Left ventricle myocardium inferior (tissue), 1 donor: ENCODE results near the gene TUBB2B. TPM values are rescaled to one million over a fixed set of nuclear protein-coding genes. Genes with fewer than 3 reads are reported as not detected.

Experiments used
- DNase-seq: peaks from one replicate; pipeline ENCODE4 v3.0.0-alpha.2; 2020
- H3K27ac ChIP-seq: fragments of 200-600 bp; replicated peaks from 2 replicates; pipeline ENCODE4 v1.8.0; 2021
- H3K27me3 ChIP-seq: fragments of 200-600 bp; 2 replicates; pipeline ENCODE4 v1.8.0; 2021; ENCODE audit warnings: low read depth
- H3K36me3 ChIP-seq: fragments of 200-600 bp; 2 replicates; pipeline ENCODE4 v1.8.0; 2021
- H3K4me1 ChIP-seq: fragments of 200-600 bp; 2 replicates; pipeline ENCODE4 v1.8.0; 2021
- H3K4me3 ChIP-seq: fragments of 200-600 bp; 2 replicates; pipeline ENCODE4 v1.8.0; 2021; ENCODE audit warnings: mild to moderate bottlenecking, moderate library complexity
- H3K9me3 ChIP-seq: fragments of 200-600 bp; replicated peaks from 2 replicates; pipeline ENCODE4 v1.8.0; 2021
- CTCF ChIP-seq: fragments of 200-600 bp; IDR thresholded peaks from 2 replicates; pipeline ENCODE4 v1.8.0; 2021; ENCODE audit warnings: antibody characterized with exemption, mild to moderate bottlenecking, borderline replicate concordance
- intact Hi-C: fragments of 100-400 bp; cut with micrococcal nuclease; formaldehyde crosslinking; loops from one replicate; pipeline ENCODE4 v1.11.0; 2022
- total RNA-seq: library from RNA; stranded (reverse); fragmentation: NEBNext Ultra II Directional; extraction: Animal tissue kit (Norgen Biotek cat#: 25700); gene quantifications from one replicate; pipeline ENCODE4 v1.2.1, GENCODE V29; 2021
- donor health status: DM: no; HTN: yes; CAD: no; lungs with severe emphysema.

The TUBB2B gene
- total RNA-seq, 1 donor from 2014 or later = 1.4 TPM

DNA sequence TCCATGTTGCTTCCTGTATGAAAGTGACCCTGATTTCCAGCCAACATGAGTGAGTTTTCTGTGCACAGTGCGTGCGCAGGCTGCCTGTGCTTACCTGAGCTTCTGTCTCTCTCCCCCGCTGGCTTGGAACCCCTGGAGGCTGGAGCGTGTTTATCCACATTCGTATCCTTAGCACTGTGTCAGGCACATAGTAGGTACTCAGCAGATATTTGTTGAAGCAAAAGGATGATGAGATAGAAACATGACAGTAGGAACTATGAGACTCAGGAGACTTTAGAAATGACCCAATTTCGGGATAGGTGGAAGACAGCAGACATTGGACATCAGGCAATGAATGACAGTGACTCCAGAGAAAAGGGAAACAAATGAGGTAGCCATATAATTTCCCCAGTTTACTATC is 15.2 kb downstream of the TUBB2B start:
- DNase-seq = no peak
- H3K27ac ChIP-seq = no peak overlapping the region

GRCh38 chr6:3211681-3212080 is 15.8 kb downstream of the TUBB2B start:
- intact Hi-C loops = no loop called here
- no peak for DNase-seq
- Histone ChIP-seq H3K27me3 (peaks cover 47% of the 10 kb centered on the region), H3K36me3 (no peaks in the 10 kb centered on the region), H3K9me3 (no peaks in the 10 kb centered on the region), H3K4me3 (no peak overlapping the region), H3K27ac (no peak overlapping the region), H3K4me1 (no peaks in the 10 kb centered on the region)
- TF ChIP-seq CTCF = no peak

More for the DNA sequence above, 15.2 kb downstream of the TUBB2B start:
- intact Hi-C loops = no loop called here
- no peaks in the 10 kb centered on the region for H3K36me3 ChIP-seq
- H3K27me3 ChIP-seq = peaks cover 47% of the 10 kb centered on the region
- H3K4me3 ChIP-seq = no peak overlapping the region
- no peak for TF ChIP-seq CTCF
- no peaks in the 10 kb centered on the region for H3K9me3 ChIP-seq
- H3K4me1 ChIP-seq = no peaks in the 10 kb centered on the region

DNA sequence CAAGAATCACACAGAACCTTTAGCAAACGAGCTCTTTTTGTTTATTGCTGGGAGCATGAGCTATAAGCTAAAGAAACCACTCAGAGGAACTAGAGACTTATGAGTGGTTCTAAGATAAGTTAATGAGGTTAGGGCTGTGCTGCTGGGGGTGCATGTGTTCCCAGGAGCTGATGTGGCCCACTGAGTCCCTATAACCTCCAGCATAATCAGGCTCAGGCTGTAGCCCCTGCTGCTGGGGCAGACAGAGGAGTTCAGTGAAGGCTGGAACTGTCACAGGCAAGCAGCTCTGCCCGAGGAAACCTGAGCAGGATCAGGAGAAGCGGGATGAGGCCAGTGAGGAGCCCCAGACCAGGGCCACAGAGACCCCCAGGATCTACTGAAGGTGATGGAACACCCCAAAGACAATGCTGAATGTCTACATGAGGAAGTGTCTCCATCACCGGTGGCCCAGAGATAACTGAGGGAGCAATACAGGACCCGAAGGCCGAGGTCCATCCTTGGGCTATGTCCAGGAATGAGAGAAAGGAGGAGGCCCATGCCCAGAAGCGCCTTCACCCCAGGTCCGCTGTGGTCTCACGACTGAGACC is 17.3 kb downstream of the TUBB2B start:
- intact Hi-C loops = no loop called here
- TF ChIP-seq CTCF = no peak
- Histone ChIP-seq H3K36me3 (no peaks in the 10 kb centered on the region), H3K4me1 (no peaks in the 10 kb centered on the region), H3K9me3 (no peaks in the 10 kb centered on the region), H3K4me3 (no peak overlapping the region), H3K27me3 (peaks cover 49% of the 10 kb centered on the region), H3K27ac (no peak overlapping the region)
- DNase-seq = no peak

DNA sequence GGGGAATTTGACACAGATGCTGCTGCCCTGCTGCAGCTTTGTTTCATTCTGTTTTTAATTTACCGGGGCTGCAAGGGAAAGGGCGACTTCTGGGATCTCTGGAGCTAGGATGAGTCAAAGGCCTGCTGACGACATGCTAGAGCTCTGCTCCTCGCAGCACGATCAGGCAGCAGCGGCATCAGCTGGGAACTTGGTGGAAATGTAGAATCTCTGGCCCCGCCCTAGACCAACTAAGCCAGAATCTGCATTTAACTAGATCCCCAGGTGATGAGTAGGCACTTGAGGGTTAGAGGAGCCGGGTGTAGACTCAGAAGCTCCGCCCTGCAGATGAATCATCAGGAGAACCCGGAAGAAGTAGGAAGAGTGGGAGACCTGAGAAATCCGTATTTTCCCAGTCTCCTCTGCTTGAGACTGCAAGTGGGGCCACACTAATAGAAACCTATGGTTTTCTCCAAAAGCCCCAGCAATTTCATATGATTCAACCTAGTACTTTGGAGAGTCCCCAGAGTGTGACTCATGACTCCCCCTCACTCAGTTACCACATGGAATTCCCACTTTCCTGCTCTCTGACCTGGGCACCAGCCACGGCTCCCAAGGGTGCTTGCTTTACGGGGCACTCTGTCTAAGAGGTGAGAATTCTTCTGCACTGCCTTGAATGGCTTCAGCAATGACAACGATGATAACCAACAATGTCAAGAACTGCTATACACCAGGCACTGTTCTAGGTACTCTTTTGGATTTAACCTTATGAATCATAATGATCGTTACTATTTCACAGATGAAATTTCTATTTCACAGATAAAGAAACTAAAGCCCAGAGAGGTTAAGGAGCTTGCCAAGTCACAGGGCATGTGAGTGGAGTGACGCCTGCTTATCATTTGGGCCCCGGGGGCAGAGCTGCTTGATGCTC is 18.1 kb downstream of the TUBB2B start:
- intact Hi-C loops = no loop called here
- Histone ChIP-seq H3K27me3 (peaks cover 45% of the 10 kb centered on the region), H3K27ac (no peak overlapping the region), H3K4me1 (no peaks in the 10 kb centered on the region), H3K9me3 (peaks cover 6% of the 10 kb centered on the region), H3K36me3 (no peaks in the 10 kb centered on the region), H3K4me3 (no peak overlapping the region)
- DNase-seq = peak; percentile 22
- no peak for TF ChIP-seq CTCF

- Histone ChIP-seq H3K4me1 (no peaks in the 10 kb centered on the region), H3K9me3 (peaks cover 10% of the 10 kb centered on the region), H3K27ac (no peak overlapping the region), H3K27me3 (peaks cover 45% of the 10 kb centered on the region), H3K4me3 (no peak overlapping the region), H3K36me3 (no peaks in the 10 kb centered on the region)
- DNase-seq = no peak
- TF ChIP-seq CTCF = no peak
- intact Hi-C loops = no loop called here
These were observed 18.7 kb downstream of the TUBB2B start for GRCh38 chr6:3208775-3209113.
